Fibroblast of pulmonary artery (primary cell): ENCODE measurements around the gene TMEM235.

Experiments used
- DNase-seq: peaks from one replicate; pipeline ENCODE4 v3.0.0-alpha.2; 2010; ENCODE audit warnings: low read depth
- H3K4me3 ChIP-seq: replicated peaks from 2 replicates; pipeline ENCODE4 v1.5.1; 2011; ENCODE audit warnings: low read depth, mild to moderate bottlenecking, control low read depth, low read length, moderate library complexity
- TF ChIP-seq, protein P1 (sequence below): IDR thresholded peaks from 2 replicates; pipeline ENCODE4 v1.5.1; 2011; ENCODE audit warnings: mild to moderate bottlenecking, control low read depth, low read length, inconsistent platforms; ENCODE audit errors: missing control alignments

TMEM235 gene

DNA sequence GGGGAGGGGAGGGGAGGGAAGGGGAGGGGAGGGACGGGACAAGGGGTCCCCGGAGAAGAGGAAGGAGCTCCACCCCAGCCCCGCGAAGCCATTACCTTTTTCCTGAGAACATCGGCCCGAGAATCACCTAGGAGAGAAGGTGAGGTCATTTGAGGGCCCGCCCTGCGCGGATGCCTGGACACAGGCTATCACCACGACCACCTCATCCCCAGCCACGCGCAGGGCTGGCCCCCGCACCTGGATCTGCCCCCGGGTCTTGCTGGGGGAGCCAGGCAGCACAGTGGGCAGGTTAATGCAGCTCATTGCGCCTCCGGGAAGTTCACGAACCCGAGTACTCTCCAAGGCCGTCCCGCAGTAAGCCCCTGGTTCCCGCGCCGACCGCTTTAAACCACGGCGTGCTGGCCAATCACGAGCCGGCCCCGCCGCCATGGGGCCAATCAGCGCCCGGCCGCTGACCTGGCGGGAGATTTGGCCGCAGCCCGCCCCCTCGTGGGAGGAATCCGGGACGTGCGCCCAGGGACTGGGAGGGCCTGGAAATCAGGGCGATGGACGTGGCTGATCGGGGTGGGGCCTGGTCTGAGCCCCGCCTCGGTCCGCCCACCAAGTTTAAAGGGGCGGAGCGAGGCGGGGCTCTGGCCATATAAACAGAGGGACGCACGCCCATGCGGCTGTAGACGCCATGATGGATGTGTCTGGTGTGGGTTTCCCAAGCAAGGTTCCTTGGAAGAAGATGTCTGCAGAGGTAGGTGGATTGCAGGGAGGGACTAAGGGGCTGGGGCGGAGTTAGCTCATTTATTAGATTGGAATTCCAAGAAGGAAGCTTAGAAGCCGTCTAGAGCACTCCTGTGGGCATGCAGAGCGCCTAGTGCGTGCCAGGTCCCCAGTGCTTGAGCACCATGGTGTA is 44.5 kb upstream of the TMEM235 start, which contains the start of the genes AFMID and TK1:
Gene AFMID, plus strand, starts transcription at position 671 of the 904 bp plus-strand sequence. Its CDS starts 9 bp downstream, at position 680.
Gene TK1, minus strand, starts transcription at position 361 of the 904 bp plus-strand sequence. Its CDS starts 58 bp downstream, at position 303.
- TF ChIP-seq, protein P1, sequence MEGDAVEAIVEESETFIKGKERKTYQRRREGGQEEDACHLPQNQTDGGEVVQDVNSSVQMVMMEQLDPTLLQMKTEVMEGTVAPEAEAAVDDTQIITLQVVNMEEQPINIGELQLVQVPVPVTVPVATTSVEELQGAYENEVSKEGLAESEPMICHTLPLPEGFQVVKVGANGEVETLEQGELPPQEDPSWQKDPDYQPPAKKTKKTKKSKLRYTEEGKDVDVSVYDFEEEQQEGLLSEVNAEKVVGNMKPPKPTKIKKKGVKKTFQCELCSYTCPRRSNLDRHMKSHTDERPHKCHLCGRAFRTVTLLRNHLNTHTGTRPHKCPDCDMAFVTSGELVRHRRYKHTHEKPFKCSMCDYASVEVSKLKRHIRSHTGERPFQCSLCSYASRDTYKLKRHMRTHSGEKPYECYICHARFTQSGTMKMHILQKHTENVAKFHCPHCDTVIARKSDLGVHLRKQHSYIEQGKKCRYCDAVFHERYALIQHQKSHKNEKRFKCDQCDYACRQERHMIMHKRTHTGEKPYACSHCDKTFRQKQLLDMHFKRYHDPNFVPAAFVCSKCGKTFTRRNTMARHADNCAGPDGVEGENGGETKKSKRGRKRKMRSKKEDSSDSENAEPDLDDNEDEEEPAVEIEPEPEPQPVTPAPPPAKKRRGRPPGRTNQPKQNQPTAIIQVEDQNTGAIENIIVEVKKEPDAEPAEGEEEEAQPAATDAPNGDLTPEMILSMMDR, result peak; percentile 62
- DNase-seq, result peak; percentile 97
- H3K4me3 ChIP-seq, result peak within 1 kb of the TSS; percentile 68

DNA sequence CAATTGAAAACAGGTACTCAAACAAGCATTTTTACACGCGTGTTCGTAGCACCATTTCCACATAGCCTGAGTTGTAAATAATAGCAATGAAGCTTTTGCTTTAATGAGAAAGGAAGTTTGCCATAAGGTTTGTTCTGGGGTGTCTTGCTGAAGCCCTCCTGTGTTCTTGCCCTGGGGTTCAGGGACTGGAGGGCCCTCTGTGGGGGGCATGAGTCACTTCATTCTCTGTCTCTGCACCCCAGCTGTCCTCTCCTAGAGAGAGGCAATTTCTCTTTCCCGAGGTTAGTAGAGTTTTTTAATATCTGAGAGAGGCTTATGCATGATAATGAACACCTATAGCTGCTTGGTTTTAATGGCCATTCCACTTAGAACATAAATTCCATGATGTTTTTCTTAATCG is 34.7 kb upstream of the TMEM235 start:
- TF ChIP-seq, protein P1, result no peak
- no peak for DNase-seq
- no peak overlapping the region for H3K4me3 ChIP-seq

DNA sequence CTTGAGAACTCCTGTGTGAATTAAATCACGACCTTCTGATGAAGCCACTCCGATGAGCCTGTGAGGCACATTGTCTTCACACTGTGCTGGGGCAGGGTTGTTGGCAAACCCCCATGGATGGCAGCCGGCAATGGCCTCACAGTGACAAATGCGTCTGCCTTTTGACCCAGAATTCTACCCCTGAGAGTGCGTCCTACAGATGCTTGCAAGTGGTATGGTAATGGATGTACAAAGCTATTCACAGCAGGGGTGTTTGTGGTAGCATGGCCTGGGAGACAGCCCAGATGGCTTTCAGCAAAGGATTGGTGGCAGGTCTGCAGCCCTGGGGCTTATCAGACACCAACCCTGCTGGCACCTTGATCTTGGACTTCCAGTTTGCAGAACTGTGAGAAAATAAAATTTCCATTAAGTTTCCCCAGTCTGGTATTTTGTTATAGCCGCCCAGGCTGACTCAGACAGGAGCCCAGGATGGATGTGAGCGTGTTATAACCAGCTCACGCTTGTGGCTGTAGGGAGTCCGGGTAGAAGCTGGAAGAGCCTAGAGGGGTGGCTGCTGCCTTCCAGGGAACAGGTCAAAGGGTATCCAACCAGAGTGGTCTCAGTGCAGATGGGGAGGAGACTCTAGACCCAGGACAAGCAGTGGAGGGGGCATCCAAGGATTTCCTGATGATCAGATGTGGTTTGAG is 34.1 kb upstream of the TMEM235 start:
- TF ChIP-seq, protein P1, result no peak
- H3K4me3 ChIP-seq, result no peak overlapping the region

DNA sequence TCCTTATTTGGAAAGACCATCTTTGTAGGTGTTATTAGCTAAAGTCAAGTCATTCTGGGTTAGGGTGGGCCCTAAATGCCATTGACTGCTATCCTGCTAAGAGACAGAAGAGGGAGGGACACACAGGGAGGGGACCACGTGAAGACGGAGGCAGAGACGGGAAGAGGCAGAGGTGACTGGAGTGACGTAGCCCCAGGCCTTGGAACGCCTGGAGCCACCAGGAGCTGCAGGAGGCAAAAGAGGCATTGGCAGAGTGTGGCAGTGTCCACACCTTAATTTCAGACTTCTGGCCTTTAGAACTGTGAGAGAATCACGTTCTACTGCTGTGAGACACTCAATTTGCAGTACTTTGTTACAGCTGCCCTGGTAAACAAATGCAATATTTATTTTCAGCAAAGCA is 31.0 kb upstream of the TMEM235 start:
- TF ChIP-seq, protein P1, result no peak
- no peak overlapping the region for H3K4me3 ChIP-seq
- no peak for DNase-seq

More for the DNA sequence above, 34.1 kb upstream of the TMEM235 start:
- DNase-seq, result no peak

DNA sequence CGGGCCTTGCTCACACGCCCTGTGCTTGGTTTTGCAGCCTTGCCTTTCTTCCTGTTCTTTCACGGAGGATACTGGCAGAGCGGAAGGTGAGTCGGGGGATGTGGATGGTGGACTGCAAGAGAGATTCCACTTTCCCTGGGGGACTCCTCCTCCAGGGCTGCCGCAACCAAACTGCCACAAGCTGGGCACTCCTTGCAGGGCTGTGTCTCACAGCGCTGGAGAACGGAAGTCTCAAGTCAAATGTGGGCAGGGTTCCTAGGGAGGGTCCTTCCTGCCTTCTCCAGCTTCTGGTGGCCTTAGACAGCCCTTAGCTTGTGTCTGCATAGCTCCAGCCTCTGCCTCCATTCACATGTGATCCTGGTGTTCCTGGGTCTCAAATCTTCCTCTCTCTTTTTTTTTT is 28.8 kb upstream of the TMEM235 start:
- DNase-seq, result no peak
- no peak overlapping the region for H3K4me3 ChIP-seq
- TF ChIP-seq, protein P1, result no peak

DNA sequence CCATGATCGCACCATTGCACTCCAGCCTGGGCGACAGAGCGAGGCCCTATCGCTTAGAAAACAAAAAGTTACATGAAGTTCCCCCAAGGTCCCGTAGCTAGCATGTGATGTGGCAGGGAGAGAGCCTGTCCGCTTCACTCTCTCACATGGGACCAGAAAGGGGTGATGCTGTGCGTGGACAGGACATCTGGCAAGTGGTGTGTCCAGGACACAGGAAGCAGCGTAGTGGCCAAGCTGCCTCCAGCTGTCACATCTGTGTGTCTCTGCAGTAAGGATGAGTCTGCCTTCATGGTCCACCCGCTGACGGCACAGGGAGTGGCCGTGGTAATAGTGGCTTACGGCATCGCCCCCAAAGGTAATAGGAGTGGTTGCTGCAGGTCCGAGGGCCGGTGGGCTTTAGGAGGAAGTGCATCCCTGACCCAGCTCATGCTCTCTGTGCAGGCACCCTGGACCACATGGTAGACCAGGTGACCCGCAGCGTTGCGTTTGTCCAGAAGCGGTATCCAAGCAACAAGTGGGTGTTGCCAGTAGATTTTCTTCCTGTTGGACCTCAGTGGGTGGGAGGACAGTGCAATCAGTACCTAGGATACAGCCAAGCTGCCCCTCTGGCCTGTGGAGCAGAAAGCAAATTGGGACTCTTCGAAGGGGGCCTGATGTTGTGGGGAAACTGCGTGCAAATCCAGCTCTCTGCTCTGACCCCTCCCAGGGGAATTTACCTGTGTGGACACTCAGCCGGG is 26.9 kb upstream of the TMEM235 start:
- DNase-seq, result no peak
- H3K4me3 ChIP-seq, result no peak overlapping the region
- TF ChIP-seq, protein P1, result no peak
